GM12878 (cell line): ENCODE results near the gene BTG1.

Source experiments
- E2F4 ChIP-seq: IDR thresholded peaks from 2 replicates; pipeline ENCODE4 v1.6.1; 2012; ENCODE audit warnings: low read depth, low read length, improper control_type of control experiment
- POLR2A ChIP-seq: IDR thresholded peaks from 2 replicates; pipeline ENCODE4 v1.6.1; 2011; ENCODE audit warnings: low read depth, mild to moderate bottlenecking, low read length
- POLR2AphosphoS5 ChIP-seq: IDR thresholded peaks from 2 replicates; pipeline ENCODE4 v1.6.1; 2011; ENCODE audit warnings: mild to moderate bottlenecking, low read length, inconsistent platforms
- TCF12 ChIP-seq: IDR thresholded peaks from 2 replicates; pipeline ENCODE4 v1.6.1; 2011; ENCODE audit warnings: low read depth, mild to moderate bottlenecking, low read length
- TCF7 ChIP-seq: IDR thresholded peaks from 2 replicates; pipeline ENCODE4 v1.6.1; 2014; ENCODE audit warnings: antibody characterized with exemption, borderline replicate concordance

DNA sequence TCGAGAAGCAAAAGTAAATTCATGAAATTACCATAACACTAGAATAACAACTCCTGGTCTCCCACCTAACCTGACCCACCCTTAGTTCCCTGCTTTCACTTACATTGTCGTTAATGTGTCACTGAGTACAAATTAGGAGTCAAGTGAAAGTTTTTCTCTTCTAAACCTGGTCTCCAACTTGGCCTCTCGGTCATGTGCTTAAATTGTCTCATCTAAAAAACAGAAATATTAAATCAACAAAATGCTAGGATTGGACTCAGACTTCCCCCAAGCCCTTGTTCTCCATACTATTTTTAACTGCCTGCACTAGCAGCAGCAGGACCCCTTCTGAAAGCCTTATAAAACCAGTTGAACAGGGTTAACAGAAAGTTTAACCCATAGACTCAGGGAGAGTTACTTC, 1.8 kb upstream of the BTG1 start:
- TF ChIP-seq TCF12: no peak
- no peak for TF ChIP-seq POLR2AphosphoS5
- TF ChIP-seq TCF7: no peak
- no peak for TF ChIP-seq POLR2A
- no peak for TF ChIP-seq E2F4
